Caco-2 (cell line): Measurements from ENCODE around the gene MRPS22. TPM values are rescaled to one million over a fixed set of nuclear protein-coding genes. Genes with fewer than 3 reads are reported as not detected.

Experiments used
- BruUV-seq: library from RNA; stranded (reverse); fragments of 400-500 nt; replicated peaks from 2 replicates; lab custom pipeline; 2021; lab: Mats Ljungman, UMichigan
- CTCF ChIA-PET: fragments of 300-600 bp; sonication (Branson Sonifier 250); formaldehyde crosslinking; loops from one replicate; lab custom pipeline; 2022; ENCODE audit warnings: antibody characterized with exemption; lab: Charles Lee
- POLR2A ChIA-PET: fragments of 300-600 bp; sonication (Branson Sonifier 250); formaldehyde crosslinking; loops from one replicate; lab custom pipeline; 2022; ENCODE audit warnings: antibody characterized with exemption; lab: Charles Lee
- DNase-seq, 2 experiments: peaks; one replicate each; pipeline versions ENCODE4 v3.0.0 to v3.0.0-alpha.2; 2020 to 2022
- H3K27me3 ChIP-seq: replicated peaks from 2 replicates; pipeline ENCODE4 v1.6.0; 2011; ENCODE audit warnings: low read length; ENCODE audit not compliant: control insufficient read depth, insufficient read depth
- H3K36me3 ChIP-seq: 2 replicates; pipeline ENCODE4 v1.5.1; 2011; ENCODE audit warnings: low read length; ENCODE audit not compliant: control insufficient read depth, insufficient read depth
- H3K4me1 ChIP-seq: fragments of 250-450 bp; sonication (Bioruptor Pico); 2 replicates; pipeline ENCODE4 v1.5.1; 2020; ENCODE audit warnings: mild to moderate bottlenecking
- H3K4me3 ChIP-seq: 2 replicates; pipeline ENCODE4 v1.5.1; 2011; ENCODE audit warnings: low read depth, mild to moderate bottlenecking, control low read depth, low read length
- H3K9me3 ChIP-seq: fragments of 250-450 bp; sonication (Bioruptor Pico); 2 replicates; pipeline ENCODE4 v1.5.1; 2020; ENCODE audit warnings: mild to moderate bottlenecking, moderate library complexity
- H3K27ac Mint-ChIP-seq: one replicate; pipeline ENCODE4 v1.8.0; 2022; ENCODE audit warnings: mixed read lengths; ENCODE audit not compliant: unreplicated experiment
- H3K27me3 Mint-ChIP-seq: one replicate; pipeline ENCODE4 v1.8.0; 2022; ENCODE audit warnings: mixed read lengths; ENCODE audit not compliant: insufficient read depth, unreplicated experiment
- H3K36me3 Mint-ChIP-seq: one replicate; pipeline ENCODE4 v1.8.0; 2022; ENCODE audit warnings: mild to moderate bottlenecking, mixed read lengths; ENCODE audit not compliant: insufficient read depth, unreplicated experiment
- H3K4me1 Mint-ChIP-seq: one replicate; pipeline ENCODE4 v1.8.0; 2022; ENCODE audit warnings: low read depth, mixed read lengths; ENCODE audit not compliant: unreplicated experiment
- H3K4me3 Mint-ChIP-seq: one replicate; pipeline ENCODE4 v1.8.0; 2022; ENCODE audit warnings: mild to moderate bottlenecking, moderate library complexity, mixed read lengths; ENCODE audit not compliant: unreplicated experiment
- H3K9me3 Mint-ChIP-seq: one replicate; pipeline ENCODE4 v1.8.0; 2022; ENCODE audit warnings: mixed read lengths; ENCODE audit not compliant: unreplicated experiment
- intact Hi-C: fragments of 100-400 bp; cut with micrococcal nuclease; formaldehyde crosslinking; loops from one replicate; pipeline ENCODE4 v1.10.0; 2022; ENCODE audit not compliant: unreplicated experiment
- total RNA-seq: library from RNA; stranded (reverse); gene quantifications from 2 replicates; pipeline ENCODE4 v1.2.3, GENCODE V29; 2022
- TF ChIP-seq, protein P1 (sequence below), 2 experiments: fragments of 200-600 bp in 1 of 2; IDR thresholded peaks; 1 replicate in 1 of 2; 2 replicates in 1 of 2; pipeline versions ENCODE4 v1.5.1 to v1.8.0; 2011 to 2022; ENCODE audit warnings: antibody characterized with exemption in 1 of 2, control low read depth in 1 of 2, inconsistent platforms in 1 of 2, low read depth in 1 of 2, low read length in 1 of 2, mild to moderate bottlenecking in 1 of 2, moderate library complexity in 1 of 2; ENCODE audit not compliant: insufficient read depth in 1 of 2, severe bottlenecking in 1 of 2, unreplicated experiment in 1 of 2

The MRPS22 gene
- total RNA-seq, 1 experiment from 2014 or later, result 63.9 TPM

DNA sequence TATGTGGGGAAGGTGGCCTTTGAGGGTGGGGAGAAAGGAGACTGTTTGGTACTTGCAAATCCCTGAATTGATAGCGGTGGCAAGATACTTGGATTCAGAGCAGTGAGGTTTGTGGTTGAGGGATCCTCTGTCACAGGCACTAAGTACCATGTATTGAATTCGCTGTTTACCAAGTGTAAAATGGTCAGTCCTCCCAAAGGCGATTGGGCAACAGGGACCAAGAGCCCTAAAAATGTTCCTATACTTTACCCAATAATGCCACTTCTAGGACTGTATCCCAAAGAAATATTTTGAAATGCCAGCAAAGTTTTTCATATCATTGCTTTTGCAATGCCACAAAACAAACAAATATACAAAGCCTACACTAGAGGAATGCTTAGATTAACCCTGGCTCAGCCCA lies 43.4 kb upstream of the MRPS22 start:
- intact Hi-C loops, result no loop called here
- DNase-seq, result no peak
- H3K36me3 Mint-ChIP-seq, result no peaks in the 10 kb centered on the region
- BruUV-seq, result no TSS peak
- H3K9me3 Mint-ChIP-seq, result no peaks in the 10 kb centered on the region
- no peaks in the 10 kb centered on the region for H3K27me3 Mint-ChIP-seq
- Histone ChIP-seq H3K36me3 (no peaks in the 10 kb centered on the region), H3K27me3 (no peaks in the 10 kb centered on the region), H3K4me1 (peaks cover 19% of the 10 kb centered on the region; the same call in 1 of the 2 replicates), H3K4me3 (no peak overlapping the region), H3K9me3 (no peaks in the 10 kb centered on the region)
- ChIA-PET CTCF (no interaction called here), POLR2A (no interaction called here)
- peaks cover 7% of the 10 kb centered on the region for H3K4me1 Mint-ChIP-seq
- H3K27ac Mint-ChIP-seq, result no peak overlapping the region
- TF ChIP-seq, protein P1, sequence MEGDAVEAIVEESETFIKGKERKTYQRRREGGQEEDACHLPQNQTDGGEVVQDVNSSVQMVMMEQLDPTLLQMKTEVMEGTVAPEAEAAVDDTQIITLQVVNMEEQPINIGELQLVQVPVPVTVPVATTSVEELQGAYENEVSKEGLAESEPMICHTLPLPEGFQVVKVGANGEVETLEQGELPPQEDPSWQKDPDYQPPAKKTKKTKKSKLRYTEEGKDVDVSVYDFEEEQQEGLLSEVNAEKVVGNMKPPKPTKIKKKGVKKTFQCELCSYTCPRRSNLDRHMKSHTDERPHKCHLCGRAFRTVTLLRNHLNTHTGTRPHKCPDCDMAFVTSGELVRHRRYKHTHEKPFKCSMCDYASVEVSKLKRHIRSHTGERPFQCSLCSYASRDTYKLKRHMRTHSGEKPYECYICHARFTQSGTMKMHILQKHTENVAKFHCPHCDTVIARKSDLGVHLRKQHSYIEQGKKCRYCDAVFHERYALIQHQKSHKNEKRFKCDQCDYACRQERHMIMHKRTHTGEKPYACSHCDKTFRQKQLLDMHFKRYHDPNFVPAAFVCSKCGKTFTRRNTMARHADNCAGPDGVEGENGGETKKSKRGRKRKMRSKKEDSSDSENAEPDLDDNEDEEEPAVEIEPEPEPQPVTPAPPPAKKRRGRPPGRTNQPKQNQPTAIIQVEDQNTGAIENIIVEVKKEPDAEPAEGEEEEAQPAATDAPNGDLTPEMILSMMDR (IDR thresholded peaks at IDR 0.05; ENCODE audit: insufficient read depth in 1 of 2, low read depth in 1 of 2, low read length in 1 of 2, severe bottlenecking in 1 of 2, unreplicated experiment in 1 of 2), result no peak
- no peak overlapping the region for H3K4me3 Mint-ChIP-seq

DNA sequence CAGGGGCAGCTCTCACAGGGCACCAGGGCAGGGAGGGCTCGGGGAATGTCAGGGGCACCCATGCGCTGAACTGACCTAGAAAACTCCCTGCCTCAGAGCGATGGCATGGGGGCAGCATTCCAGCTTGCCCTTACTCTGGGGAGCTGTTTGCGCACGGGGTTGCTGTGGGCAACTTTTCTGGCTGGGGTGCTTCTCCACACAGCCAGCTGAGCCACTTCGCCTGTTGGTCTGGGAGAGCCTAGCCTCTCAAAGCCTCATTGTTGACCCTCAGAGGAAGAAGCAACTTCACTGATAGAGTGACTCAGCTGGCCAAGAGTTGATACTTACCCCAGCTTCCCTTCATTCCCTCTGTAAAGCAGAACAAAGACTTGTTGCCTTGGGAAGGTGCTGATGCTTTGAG lies 42.6 kb upstream of the MRPS22 start:
- Mint-ChIP-seq H3K36me3 (no peaks in the 10 kb centered on the region), H3K27ac (no peak overlapping the region), H3K27me3 (no peaks in the 10 kb centered on the region), H3K4me3 (no peak overlapping the region), H3K4me1 (peaks cover 7% of the 10 kb centered on the region), H3K9me3 (no peaks in the 10 kb centered on the region)
- no TSS peak for BruUV-seq
- no peaks in the 10 kb centered on the region for H3K9me3 ChIP-seq
- DNase-seq, result no peak
- CTCF ChIA-PET, result no interaction called here
- H3K4me3 ChIP-seq, result no peak overlapping the region
- intact Hi-C loops, result no loop called here
- POLR2A ChIA-PET, result no interaction called here
- TF ChIP-seq, protein P1 (IDR thresholded peaks at IDR 0.05; ENCODE audit: insufficient read depth in 1 of 2, low read depth in 1 of 2, low read length in 1 of 2, severe bottlenecking in 1 of 2, unreplicated experiment in 1 of 2), result no peak
- H3K36me3 ChIP-seq, result no peaks in the 10 kb centered on the region
- H3K27me3 ChIP-seq, result no peaks in the 10 kb centered on the region
- peaks cover 19% of the 10 kb centered on the region; the same call in 1 of the 2 replicates for H3K4me1 ChIP-seq

DNA sequence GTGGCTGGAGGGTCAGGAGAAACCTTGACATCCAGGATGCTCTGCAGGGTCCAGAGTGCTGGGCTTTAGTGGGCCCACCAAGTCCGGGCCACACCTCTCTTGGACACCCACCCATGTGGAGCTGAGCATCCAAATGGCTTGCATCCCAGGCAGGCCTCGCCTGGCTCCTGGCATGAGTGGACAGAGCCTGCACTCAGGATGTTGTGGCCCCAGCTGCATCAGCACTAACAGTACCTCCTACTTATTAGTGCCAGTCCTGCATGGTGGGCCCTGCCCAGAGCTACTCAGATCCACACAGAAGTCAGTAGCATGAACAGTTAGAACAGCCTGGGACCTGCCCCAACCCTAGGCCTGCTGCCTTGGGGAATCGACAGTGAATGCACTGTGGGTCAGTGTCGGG lies 42.2 kb upstream of the MRPS22 start:
- Mint-ChIP-seq H3K4me1 (peaks cover 7% of the 10 kb centered on the region), H3K9me3 (no peaks in the 10 kb centered on the region), H3K4me3 (no peak overlapping the region), H3K27ac (no peak overlapping the region), H3K27me3 (no peaks in the 10 kb centered on the region), H3K36me3 (no peaks in the 10 kb centered on the region)
- no peak overlapping the region for H3K4me3 ChIP-seq
- H3K4me1 ChIP-seq, result peaks cover 19% of the 10 kb centered on the region; the same call in 1 of the 2 replicates
- TF ChIP-seq, protein P1 (IDR thresholded peaks at IDR 0.05; ENCODE audit: insufficient read depth in 1 of 2, low read depth in 1 of 2, low read length in 1 of 2, severe bottlenecking in 1 of 2, unreplicated experiment in 1 of 2), result no peak
- ChIA-PET POLR2A (no interaction called here), CTCF (no interaction called here)
- intact Hi-C loops, result no loop called here
- H3K9me3 ChIP-seq, result no peaks in the 10 kb centered on the region
- H3K27me3 ChIP-seq, result no peaks in the 10 kb centered on the region
- no peak for DNase-seq
- H3K36me3 ChIP-seq, result no peaks in the 10 kb centered on the region
- BruUV-seq, result no TSS peak
